Right hindlimb (tissue), 1 donor: ENCODE measurements around the gene FAM13A.
"Not testable (repeated sequence)": the region's sequence is repeated elsewhere in the genome, so short reads cannot be mapped to it uniquely, and the experiment has no call there.

Experiments
- DNase-seq: peaks from one replicate; pipeline ENCODE4 v3.0.0-alpha.2; 2018

The FAM13A gene

DNA sequence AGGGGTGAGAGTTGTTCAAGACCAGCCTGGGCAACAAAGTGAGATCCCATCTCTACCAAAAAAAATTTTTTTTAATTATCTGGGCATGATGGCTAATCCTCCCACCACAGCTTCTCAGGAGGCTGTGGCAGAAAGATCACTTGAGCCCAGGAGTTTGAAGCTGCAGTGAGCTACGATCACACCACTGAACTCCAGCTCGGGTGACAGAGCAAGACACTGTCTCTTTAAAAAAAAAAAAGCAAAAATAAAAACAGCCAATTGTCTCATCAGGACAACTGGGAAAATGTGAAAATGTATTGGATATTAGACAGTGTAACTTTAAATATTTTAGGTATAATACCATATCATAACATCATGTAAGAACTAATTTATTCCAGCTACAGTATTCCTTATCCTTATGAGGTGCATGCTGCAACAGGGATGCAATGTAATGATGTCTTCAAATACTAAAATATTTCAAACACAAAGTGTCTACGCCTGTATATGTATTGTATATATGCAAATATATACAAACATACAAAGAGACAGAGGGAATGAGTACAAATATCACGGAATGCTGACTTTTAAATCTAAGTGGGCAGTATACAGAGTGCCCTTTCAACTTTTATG lies 17.2 kb downstream of the FAM13A start:
- no peak for DNase-seq

DNA sequence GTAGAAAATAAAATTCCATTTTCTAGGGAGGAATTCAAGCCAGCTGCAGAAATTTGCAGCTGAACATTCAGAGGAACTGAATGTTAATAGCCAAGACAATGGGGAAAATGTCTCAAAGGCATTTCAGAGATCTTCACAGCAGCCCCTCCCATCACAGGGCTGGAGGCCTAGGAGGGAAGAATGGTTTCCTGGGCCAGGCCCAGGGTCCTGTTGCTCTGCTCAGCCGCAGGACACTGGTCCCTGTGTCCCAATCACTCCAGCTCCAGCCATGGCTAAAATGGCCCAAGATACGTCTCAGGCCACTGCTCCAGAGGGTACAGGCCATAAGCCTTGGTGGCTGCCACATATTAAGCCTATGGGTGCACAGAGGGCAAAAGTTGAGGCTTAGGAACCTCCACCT lies 20.4 kb downstream of the FAM13A start:
- DNase-seq = no peak

DNA sequence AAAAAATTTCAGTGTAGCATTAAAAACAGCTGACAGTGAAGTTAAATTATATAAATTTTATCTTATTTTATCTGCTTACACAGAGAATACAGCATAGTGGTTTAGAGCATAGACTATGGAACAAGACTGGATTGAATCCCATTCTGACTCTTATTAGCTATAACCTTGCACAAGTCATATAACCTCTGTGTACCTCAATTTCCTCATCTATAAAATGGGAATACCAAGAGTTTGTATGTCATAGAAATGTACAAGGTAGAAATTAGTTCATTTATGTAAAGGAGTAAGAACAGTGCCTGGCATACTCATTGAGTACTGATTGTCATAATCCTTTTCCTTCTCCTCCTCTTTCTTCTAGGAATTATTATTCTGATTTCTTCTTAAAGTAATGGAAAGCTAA lies 25.7 kb downstream of the FAM13A start:
- no peak for DNase-seq

DNA sequence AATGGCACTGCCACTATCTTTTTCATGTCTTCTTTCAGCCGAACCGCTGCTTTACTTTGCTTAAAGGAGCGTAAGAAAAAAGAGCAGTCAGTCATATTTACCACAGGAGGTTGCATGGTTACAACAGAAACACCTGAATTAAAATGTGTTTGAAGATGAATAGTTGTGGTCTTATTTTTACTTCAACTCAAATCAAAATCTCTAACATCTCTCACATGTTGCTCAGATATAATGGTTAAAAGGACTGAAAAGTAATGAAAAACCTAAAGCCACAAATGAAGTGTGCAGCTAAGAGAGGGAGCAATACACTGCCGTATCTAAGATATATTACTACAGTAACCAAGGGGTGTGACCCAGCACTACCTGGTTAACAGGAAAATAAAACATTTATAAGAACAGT lies 27.4 kb downstream of the FAM13A start:
- DNase-seq = no peak

DNA sequence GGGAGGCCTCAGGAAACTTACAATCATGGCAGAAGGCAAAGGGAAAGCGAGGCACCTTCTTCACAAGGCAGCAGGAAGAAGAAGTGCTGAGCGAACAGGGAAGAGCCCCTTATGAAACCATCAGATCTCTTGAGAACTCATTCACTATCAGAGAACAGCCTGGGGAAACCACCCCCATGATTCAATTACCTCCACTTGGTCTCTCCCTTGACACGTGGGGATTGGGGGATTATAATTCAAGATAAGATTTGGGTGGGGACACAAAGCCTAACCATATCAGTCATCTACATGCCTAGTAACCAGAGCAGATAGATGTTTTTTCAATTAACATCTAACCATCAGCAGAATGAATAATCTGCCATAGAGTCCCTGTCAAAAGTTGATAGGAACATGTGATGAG lies 30.4 kb downstream of the FAM13A start:
- no peak for DNase-seq

DNA sequence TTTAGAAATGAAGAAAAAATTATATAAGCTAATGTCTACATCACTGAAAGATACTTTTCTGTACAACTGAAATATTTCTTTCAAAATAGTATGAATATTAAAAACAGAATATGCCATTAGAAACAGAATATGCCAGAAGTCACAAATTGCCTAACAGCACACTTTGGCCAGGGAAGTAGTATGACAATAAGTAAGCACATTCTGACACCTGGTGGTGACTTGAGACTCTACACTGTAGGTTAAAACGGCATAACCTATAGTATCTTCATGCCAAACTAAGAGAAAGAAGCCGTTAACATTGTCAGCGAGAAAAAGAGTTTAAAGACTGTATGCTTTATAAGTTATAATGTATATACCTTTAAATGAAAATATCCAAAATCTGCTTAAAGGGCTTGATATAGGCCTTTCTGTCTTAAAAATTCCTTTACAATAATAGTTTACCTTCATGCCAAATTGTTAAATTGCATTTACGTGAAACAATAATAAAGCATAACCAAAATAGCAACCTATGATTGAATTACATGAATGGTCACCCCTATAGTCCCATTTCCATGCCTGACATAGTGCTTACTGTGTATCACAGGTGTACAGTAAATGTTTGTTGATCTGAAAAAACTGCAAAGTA lies 32.8 kb downstream of the FAM13A start:
- peak; percentile 51 for DNase-seq

DNA sequence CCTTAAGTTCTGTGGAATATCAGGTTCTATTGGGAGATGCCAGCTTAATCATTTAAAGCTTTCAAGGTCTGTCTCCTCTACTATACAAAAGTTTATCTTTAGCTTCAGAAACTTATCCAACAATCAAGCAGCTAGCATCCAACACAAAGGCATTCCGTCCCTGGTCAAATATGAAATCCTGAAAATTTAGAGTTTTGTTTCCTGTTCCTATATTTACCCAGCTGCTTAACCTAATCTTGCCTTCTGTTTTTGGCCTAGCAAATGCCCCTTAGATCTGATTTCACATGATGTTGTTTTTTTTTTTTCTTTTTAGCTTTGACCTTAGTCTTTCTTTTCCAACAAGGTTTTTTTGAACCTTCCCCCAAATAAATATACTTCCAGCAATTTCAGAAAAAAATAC lies 33.8 kb downstream of the FAM13A start:
- no peak for DNase-seq

DNA sequence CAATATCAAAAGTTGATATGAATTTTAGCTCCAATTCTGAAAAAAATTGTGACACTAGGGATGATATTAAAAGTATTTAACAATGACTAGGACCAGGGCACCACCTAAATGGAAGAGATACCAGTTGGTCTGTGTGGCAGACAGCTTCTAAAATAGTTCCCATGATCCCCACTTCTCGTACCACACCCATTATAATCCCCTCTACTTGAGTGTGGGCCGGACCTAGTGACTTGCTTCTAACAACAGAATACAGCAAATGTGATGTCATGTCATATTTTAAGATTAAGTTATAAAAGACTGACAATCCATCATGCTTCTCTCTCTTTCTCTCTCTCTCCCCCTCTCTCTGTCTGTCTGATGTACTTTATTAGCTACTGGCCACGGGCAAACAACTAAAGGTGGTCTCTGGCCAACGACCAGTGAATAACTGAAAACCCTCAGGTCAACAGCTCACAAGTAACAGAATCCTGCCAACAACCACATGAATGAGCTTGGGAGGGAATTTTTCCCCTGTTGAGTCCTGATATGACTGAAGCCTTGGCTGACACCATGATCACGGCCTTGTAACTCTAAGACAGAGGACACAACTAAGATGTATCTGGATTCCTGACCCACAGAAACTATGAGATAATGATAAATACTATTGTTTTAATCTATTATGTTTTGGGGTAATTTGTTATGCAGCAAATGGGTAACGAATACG lies 34.4 kb downstream of the FAM13A start:
- DNase-seq = no peak

DNA sequence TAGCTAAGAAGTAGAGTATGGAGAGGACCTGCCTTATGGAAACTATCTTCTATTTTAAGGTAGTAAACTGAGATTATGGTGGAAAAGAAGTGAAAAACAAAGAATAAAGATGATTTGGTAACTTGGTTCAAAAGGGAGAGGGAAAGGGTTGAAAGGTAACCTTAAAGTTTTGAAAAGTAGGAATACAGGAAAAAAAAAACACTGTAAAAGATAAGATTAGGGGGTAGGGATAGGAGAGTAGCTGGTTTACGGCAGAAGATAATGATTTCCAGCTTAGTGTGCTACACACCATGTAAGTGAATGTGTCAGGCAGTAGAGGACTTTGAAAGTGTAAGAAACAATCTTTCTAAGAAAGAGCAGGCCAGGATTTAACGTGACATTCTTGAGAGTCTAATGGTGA lies 35.3 kb downstream of the FAM13A start:
- no peak for DNase-seq

DNA sequence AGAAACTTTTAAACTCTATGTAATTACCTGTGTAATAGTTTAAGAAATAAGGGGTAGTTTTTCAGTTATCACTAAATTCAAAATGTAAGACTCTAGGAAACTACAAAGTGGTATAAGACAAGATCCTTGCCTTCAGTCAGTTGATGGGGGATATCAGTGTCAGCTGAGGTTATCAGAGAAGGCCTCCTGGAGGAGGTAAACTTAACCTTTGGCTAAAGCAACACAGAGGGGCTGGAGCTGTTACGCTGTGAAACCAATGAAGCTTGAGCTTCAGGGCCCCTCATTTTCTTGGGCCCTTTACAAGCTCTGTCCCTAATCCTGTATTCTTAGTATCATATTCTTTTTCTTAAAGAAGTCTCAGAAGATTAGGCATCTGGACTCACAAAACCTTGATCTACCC lies 35.9 kb downstream of the FAM13A start:
- DNase-seq = no peak

DNA sequence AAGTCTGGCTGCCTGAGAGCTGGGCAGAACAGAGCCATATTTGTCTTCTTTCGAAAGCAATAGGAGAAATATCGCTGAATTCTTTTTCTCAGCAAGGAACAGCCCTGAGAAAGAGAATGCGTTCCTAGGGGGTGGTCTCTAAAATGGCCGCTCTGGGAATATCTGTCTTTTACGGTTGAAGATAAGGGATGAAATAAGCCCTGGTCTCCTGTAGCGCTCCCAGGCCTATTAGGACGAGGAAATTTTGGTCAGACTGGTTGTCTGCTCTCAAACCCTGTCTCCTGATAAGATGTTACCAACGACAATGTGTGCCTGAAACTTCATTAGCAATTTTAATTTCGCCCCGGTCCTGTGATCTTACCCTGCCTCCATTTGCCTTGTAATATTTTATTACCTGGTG lies 42.1 kb downstream of the FAM13A start:
- not testable (repeated sequence) for DNase-seq

DNA sequence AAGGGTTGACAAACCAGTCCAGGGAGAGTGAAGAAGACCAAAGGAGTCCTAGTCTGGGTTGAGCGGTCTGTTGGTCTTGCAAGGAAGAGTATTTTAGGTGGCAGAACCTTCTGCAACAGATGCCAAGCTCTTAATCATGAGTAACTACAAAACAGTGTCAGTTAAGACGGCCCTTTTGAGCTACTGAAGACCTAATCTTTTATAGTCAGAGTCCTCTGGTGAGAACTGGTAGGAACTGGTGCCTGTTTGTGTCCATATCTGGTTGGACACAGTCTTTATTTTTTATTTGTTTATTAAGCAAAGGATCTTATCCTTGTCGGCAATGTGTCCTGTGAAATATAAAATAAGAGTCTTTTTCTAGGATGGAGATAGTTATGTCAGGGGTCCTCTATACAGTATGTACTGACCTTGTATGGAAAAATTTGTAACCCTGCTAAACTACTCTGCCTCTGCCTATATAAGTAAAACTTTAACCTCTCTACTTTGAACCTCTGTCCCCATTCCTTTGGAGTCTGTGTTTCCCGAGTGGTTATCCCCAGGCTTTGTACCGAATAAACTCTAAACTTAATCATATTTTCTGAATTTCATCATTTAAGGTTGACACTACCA lies 47.1 kb downstream of the FAM13A start:
- DNase-seq = no peak

DNA sequence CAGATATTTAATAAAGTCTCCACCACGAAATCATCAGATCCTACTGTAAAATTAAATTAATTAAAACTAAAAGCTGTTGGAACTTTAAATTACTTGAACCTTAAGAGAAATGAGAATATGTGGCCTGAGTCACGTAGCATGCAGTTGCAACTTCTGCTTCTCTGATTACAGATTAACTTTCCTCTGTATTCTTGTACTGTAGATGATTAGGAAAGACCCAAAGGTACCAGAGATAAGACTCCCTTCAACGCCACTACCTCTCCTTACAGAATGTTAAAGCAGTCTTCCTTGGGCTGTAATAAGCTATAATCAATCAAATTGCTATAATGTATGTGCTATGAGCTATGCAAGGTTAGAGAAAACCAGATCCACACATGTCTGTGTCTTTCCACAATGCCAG lies 47.9 kb downstream of the FAM13A start:
- DNase-seq = no peak

DNA sequence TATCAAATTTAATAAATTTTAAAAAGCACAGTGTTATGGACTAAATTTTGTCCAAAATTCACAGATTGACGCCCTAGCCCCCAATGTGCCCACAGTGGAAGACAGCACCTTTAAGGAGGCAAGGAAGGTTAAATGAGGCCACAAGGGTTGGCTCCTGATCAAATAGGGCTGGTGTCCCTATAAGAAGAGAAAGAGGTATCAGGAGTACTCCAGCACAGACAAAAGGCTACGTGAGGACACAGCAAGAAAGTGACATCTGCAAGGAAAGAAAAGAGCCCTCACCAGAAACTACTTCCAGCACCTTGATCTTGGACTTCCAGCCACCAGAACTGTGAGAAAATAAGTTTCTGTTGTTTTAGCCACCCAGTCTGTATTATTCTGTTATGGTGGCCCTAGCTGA lies 48.8 kb downstream of the FAM13A start:
- no peak for DNase-seq

DNA sequence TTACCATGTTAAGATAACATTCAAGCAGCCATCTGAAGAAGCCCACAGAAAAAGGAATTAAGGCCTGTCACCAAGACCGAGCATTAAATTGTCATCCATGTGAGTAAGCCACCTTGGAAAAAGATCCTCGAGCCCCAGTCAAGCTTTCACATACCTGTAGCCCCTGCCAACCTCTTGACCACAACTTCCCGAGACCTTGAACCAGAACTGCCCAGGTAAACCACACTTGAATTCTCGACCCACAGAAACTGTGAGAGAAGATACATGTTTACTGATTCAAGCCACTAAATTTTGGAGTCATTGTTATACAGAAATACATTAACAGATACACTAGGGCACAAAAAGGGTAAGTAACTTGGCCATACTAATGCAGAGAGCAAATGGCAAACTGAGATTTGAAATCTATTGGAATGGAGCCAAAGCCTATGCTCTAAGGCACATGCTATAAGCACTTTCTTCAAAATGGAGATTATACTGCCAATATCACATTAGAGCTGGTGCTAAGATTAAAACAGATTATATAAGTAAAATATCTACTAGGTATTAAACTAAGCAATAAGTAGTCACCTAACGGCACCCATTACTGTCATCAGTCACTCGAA lies 49.5 kb downstream of the FAM13A start:
- no peak for DNase-seq

DNA sequence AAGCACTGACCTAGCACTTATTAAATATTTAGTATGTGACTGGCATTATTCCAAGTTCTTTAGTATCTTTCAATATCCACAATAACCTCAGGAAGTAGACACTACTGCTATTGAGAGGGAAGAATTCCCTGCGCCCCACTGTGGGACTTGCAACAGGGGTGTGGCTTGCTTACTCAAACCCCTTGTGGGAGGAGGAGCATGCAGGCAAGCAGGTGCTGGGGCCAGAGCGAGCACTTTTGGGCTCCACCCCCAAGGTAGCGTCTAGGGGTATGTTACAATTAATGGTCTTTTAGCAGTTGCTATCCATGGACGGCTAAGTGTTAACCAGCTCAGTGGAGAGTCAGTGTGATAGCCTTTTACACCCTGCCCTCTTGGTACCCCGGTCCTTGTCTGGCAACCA lies 50.7 kb downstream of the FAM13A start:
- DNase-seq = no peak

DNA sequence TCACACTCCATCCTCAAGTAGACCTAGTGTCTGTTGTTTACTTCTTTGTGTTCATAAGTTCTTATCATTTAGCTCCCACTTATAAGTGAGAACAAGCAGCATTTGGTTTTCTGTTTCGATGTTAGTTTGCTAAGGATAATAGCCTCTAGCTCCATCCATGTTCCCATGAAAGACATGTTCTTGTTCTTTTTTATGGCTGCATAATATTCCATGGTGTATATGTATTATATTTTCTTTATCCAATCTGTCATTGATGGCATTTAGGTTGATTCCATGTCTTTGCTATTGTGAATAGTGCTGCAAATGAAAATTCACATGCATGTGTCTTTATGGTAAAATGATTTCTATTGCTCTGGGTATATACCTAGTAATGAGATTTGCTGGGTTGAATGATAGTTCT lies 51.9 kb downstream of the FAM13A start:
- not testable (repeated sequence) for DNase-seq

DNA sequence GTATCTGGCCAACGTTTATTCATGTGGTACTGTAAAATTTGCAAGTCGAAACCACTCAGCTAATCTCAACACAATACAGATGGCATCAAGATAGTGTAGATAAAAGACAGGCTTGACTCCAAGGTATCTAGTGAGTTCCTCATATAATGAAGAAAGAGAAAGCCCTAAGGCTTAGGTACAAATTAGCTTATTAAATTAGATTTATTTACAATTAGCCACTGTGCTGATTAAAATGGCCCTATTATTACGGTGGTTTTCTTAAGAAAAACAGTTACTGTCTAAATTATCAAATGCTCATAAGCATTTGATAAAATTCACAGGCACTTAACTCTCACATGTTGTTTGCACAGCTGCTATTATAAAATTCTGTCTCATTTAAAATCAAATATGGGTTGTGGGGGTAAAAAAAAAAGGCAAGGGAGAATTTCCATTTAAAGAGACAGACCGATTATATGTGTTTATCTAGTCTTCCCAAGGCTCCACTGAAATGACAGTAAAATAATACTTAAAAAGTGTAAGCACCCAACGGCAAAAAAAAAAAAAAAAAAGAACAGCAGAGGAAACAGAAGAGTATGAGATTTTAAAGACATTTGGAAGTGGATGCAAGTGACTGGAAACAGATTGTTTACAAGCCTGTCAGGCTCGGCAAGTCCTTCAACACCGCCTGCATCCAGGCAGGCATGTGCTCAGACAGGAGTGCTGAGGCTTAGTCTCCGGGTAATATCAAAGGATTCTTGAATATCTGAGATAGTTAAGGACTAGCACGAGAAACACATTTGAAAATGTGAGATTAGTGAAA lies 55.1 kb downstream of the FAM13A start:
- no peak for DNase-seq

DNA sequence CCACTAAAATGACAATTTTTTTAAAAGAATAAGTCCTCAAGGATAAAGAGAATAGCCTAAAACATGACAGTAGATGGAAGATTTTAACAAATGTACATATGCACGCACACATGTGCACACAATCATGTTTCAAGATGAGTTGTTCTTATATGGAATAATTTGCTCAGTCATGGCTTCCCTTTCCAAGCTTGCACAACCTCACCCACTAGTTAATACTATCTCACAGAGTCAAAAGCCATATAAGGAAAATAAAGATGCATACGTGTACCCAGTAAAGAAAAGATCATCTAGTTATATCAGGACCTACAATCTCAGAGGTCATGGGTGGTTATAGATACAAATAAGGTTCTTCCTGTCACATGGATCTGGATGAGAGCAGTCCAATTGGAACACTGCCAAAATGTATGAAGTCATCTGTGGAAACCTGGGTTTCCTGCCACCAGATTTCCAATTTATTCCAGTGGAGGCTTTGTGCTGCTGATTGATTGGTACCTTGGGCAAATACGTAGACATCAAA lies 56.1 kb downstream of the FAM13A start:
- no peak for DNase-seq

DNA sequence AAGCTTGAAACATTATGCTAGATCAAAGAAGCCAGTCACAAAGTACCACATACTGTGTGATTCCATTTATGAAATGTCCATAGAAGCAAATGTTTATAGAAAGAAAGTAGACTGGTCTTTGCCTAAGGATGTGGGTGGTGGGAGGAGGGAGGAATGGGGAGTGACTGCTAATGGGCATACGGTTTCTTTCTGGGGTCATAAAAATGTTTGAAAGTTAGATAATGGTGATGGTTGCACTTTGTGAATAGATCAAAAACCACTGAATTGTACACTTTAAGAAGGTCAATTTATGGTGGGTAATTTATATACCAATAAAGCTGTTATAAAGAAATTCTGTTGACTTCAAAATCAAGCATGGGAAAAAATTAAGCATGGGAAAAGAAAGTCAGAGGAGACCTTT lies 56.6 kb downstream of the FAM13A start:
- no peak for DNase-seq

DNA sequence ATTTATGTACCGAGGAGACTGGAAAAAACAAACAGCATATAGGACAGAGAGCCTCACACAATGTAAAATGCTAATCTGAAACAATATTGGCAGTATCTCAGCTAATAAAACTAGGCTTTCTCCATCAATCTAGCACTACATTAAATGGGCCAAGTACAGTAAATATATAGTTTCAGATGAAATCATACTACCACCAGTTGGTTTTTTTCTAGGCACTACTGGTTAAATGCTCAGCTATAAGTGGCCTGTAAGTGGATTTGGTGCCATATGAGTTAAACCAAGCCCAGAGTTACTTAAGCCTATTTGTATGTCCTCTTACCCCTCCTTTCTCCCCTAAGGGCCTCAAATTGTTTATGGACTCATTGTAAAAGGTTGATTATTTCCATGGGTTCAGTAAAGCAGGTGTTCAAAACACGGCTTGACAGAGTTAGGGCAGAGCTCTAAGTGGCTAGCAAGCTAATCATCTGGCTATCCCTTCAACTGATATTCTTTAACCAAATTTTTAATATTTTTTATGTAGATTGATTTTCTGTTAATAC lies 57.5 kb downstream of the FAM13A start:
- DNase-seq = no peak

DNA sequence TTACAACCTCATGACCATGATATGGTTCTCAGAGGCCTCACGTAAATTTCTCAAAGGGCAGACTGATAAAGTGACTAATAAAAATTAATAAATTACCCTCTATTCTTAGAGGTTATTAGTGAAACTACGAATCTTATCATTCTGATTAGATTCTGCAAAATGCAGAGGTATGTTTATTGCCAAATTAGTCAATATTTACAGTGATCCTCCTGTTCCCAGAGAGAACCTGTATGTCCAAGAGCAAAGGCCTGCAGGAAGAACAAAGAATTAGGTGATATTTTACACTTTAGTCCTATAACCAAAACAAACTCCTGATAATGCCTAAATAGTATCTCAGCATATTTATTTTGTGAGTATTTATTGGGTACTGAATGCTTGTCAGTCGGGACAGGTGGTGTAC lies 58.1 kb downstream of the FAM13A start:
- DNase-seq = no peak
